ENCODE data around the gene TNNT1.

Gene TNNT1

GRCh38 chr19:55131421-55131820 lies 17.6 kb downstream of the TNNT1 start:
- no peaks in the 10 kb centered on the region for H3K9me3 Mint-ChIP-seq
- DNase-seq = no peak
- no peak for TF ChIP-seq CTCF (IDR thresholded peaks at IDR 0.05)
- peaks cover 21% of the 10 kb centered on the region for H3K27me3 Mint-ChIP-seq (ENCODE audit: low read depth, poor library complexity)
- H3K36me3 Mint-ChIP-seq (ENCODE audit: low read depth) = no peaks in the 10 kb centered on the region
- H3K27ac Mint-ChIP-seq = no peak overlapping the region
- H3K4me1 Mint-ChIP-seq = peaks cover 36% of the 10 kb centered on the region
- H3K4me3 Mint-ChIP-seq = no peak overlapping the region

GRCh38 chr19:55119053-55119452 lies 30.0 kb downstream of the TNNT1 start:
- no peak for TF ChIP-seq CTCF (IDR thresholded peaks at IDR 0.05)
- peaks cover 52% of the 10 kb centered on the region for H3K4me1 Mint-ChIP-seq
- no peak overlapping the region for H3K27ac Mint-ChIP-seq
- DNase-seq = no peak
- peaks cover 39% of the 10 kb centered on the region for H3K27me3 Mint-ChIP-seq (ENCODE audit: low read depth, poor library complexity)
- no peaks in the 10 kb centered on the region for H3K36me3 Mint-ChIP-seq (ENCODE audit: low read depth)
- no peaks in the 10 kb centered on the region for H3K9me3 Mint-ChIP-seq
- peak overlapping the region; percentile 93 for H3K4me3 Mint-ChIP-seq

- Mint-ChIP-seq H3K36me3 (ENCODE audit: low read depth) (no peaks in the 10 kb centered on the region), H3K4me1 (peaks cover 52% of the 10 kb centered on the region), H3K27ac (peak overlapping the region; percentile 99), H3K4me3 (peak overlapping the region; percentile 93), H3K27me3 (ENCODE audit: low read depth, poor library complexity) (peaks cover 35% of the 10 kb centered on the region), H3K9me3 (no peaks in the 10 kb centered on the region)
- no peak for TF ChIP-seq CTCF (IDR thresholded peaks at IDR 0.05)
- peak; percentile 57 for DNase-seq
Observed at GRCh38 chr19:55118401-55118991, 30.5 kb downstream of the TNNT1 start.

GRCh38 chr19:55117663-55118391 lies 31.2 kb downstream of the TNNT1 start:
- no peak for TF ChIP-seq CTCF (IDR thresholded peaks at IDR 0.05)
- H3K4me3 Mint-ChIP-seq = peak overlapping the region; percentile 93
- H3K27ac Mint-ChIP-seq = peak overlapping the region; percentile 99
- peaks cover 56% of the 10 kb centered on the region for H3K4me1 Mint-ChIP-seq
- no peaks in the 10 kb centered on the region for H3K36me3 Mint-ChIP-seq (ENCODE audit: low read depth)
- H3K27me3 Mint-ChIP-seq (ENCODE audit: low read depth, poor library complexity) = peaks cover 28% of the 10 kb centered on the region
- DNase-seq = peak; percentile 96
- H3K9me3 Mint-ChIP-seq = no peaks in the 10 kb centered on the region

- DNase-seq = peak; percentile 52
- Mint-ChIP-seq H3K36me3 (ENCODE audit: low read depth) (no peaks in the 10 kb centered on the region), H3K4me1 (peaks cover 58% of the 10 kb centered on the region), H3K4me3 (peak within 1 kb of the TSS; percentile 93), H3K27me3 (ENCODE audit: low read depth, poor library complexity) (peaks cover 21% of the 10 kb centered on the region), H3K27ac (peak within 1 kb of the TSS; percentile 99), H3K9me3 (no peaks in the 10 kb centered on the region)
- no peak for TF ChIP-seq CTCF (IDR thresholded peaks at IDR 0.05)
Observed at GRCh38 chr19:55116859-55117662, 31.9 kb downstream of the TNNT1 start, which contains the start of gene PPP1R12C. Gene PPP1R12C, minus strand, starts transcription at chr19:55117637. Its CDS starts 94 bp downstream, at chr19:55117543.

Measured in nephron progenitor cell (in vitro differentiated cells).